Right cardiac atrium (tissue), 5 donors: ENCODE measurements around the gene COQ9. TPM values are rescaled to one million over a fixed set of nuclear protein-coding genes. Genes with fewer than 3 reads are reported as not detected.
"Not testable (repeated sequence)": the region's sequence is repeated elsewhere in the genome, so short reads cannot be mapped to it uniquely, and the experiment has no call there.

Source experiments
- ATAC-seq, 2 donors: fragments of 200-7000 bp; cut with Tn5 transposase; one replicate each; pipeline versions ENCODE4 v1.8.0 to v1.9.1; 2020; ENCODE audit warnings: moderate library complexity in 2 of 2, mild to moderate bottlenecking in 1 of 2
- DNase-seq, 3 donors: peaks; one replicate each; pipeline ENCODE4 v3.0.0-alpha.2; 2020
- H3K27ac ChIP-seq: one replicate; pipeline ENCODE4 v1.5.1; 2013; ENCODE audit warnings: mild to moderate bottlenecking, low read length, control low read depth, moderate library complexity
- H3K27me3 ChIP-seq: one replicate; pipeline ENCODE4 v1.6.1; 2013; ENCODE audit not compliant: control insufficient read depth, insufficient read depth
- H3K4me1 ChIP-seq: one replicate; pipeline ENCODE4 v1.6.1; 2013; ENCODE audit warnings: low read length; ENCODE audit not compliant: control insufficient read depth, insufficient read depth
- H3K4me3 ChIP-seq: one replicate; pipeline ENCODE4 v1.5.1; 2013; ENCODE audit warnings: low read length, control low read depth
- H3K9me3 ChIP-seq: one replicate; pipeline ENCODE4 v1.6.1; 2013; ENCODE audit warnings: low read length; ENCODE audit not compliant: control insufficient read depth
- WGBS: extraction: QIAGEN DNeasy Blood & Tissue Kit; methylation state at CpG from one replicate; pipeline ENCODE4 v1.1.7; 2013; 5-methylcytosine and 5-hydroxymethylcytosine counted together
- intact Hi-C, 4 donors: fragments of 100-400 bp; cut with DNase I; formaldehyde crosslinking; loops; one replicate each; pipeline versions ENCODE4 v1.11.0 to v1.14.0; 2022 to 2023
- long read RNA-seq, 4 donors: library from polyadenylated mRNA; unstranded; transcript quantifications; one replicate each; pipeline ENCODE4 v2.0.0, GENCODE V29; 2020 to 2021
- polyA plus RNA-seq: library from polyadenylated mRNA; stranded (reverse); fragments of 200-250 nt; gene quantifications from one replicate; pipeline ENCODE4 v1.2.3, GENCODE V29; 2013
- total RNA-seq, 4 donors: library from RNA; stranded (reverse); fragmentation: NEBNext Ultra II Directional; extraction: Animal tissue kit (Norgen Biotek cat#: 25700); gene quantifications; one replicate each; pipeline ENCODE4 v1.2.1, GENCODE V29; 2021
- donor health status: healthy with polysubstance abuse.
- donor health status: DM: no; HTN: yes; CAD: no.
- donor health status: DM: no; HTN: no; CAD: no.
- donor health status: DM: no; HTN: yes; CAD: no; lungs with severe emphysema.
- donor health status: DM: yes; HTN: yes; CAD: no.

Gene COQ9
- total RNA-seq (100 to 1,000 TPM in 3 of 4 donors, 10 to 100 TPM in 1; 91.8 to 142 (median 134) TPM), polyA plus RNA-seq (206 TPM)
- long read RNA-seq, donor 1, transcript COQ9-201 (9 exons, 1,677 nt): major isoform, 492 of 550 reads
- long read RNA-seq, donor 1, partial matches to known transcripts: 12 of 550 reads
- long read RNA-seq, donor 1, other reads (novel, unspliced or antisense): 40 of 550 reads
- long read RNA-seq, donor 2, transcript COQ9-201 (9 exons, 1,677 nt): major isoform, 270 of 333 reads
- long read RNA-seq, donor 2, transcript COQ9-214 (6 exons, 882 nt): minor isoform, 5 of 333 reads
- long read RNA-seq, donor 2, partial matches to known transcripts: 13 of 333 reads
- long read RNA-seq, donor 2, other reads (novel, unspliced or antisense): 43 of 333 reads
- long read RNA-seq, donor 3, transcript COQ9-201 (9 exons, 1,677 nt): major isoform, 1,094 of 1,290 reads
- long read RNA-seq, donor 3, transcript COQ9-215 (5 exons, 1,027 nt): minor isoform, 8 of 1,290 reads
- long read RNA-seq, donor 3, transcript COQ9-209 (3 exons, 1,827 nt): minor isoform, 5 of 1,290 reads
- long read RNA-seq, donor 3, transcript COQ9-214 (6 exons, 882 nt): minor isoform, 6 of 1,290 reads
- long read RNA-seq, donor 3, partial matches to known transcripts: 37 of 1,290 reads
- long read RNA-seq, donor 3, other reads (novel, unspliced or antisense): 135 of 1,290 reads
- long read RNA-seq, donor 4, transcript COQ9-201 (9 exons, 1,677 nt): major isoform, 245 of 292 reads
- long read RNA-seq, donor 4, partial matches to known transcripts: 11 of 292 reads
- long read RNA-seq, donor 4, other reads (novel, unspliced or antisense): 28 of 292 reads

DNA sequence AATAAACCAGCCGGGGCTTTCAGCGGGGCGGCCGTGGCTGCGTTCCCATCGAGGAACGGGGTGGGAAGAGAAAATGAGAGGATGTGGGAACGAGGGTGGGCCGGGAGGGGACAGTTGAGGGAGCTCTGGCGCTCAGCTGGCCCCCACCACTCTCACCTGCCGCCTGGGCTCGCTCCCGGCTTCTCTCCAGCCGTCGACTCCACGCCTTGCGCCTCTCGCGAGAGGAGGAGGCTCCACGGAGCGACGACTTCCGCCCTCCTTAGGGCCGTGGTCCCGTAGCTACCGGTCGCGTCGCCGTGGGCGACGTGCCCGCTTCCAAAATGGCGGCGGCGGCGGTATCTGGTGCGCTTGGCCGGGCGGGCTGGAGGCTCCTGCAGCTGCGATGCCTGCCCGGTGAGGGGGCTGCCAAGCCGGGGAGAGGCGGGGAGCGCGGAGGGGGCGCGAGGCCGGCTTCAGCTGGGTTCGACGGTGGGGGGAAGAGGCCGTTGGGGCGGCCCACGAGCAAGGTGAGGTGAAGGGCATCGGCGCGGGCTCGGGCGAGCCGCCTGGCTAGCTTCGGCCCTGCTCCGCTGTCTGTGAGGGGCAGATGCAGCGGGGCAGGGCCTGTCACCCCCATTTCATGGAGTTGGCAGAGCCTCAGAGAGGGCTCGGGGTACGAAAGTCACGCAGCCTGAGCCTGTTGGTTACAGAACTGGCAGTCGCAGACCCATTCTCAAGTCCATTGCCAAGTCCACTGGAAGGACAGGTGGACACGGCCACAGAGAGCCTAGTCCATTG is at the start of gene COQ9, which contains the start of gene CIAPIN1:
TSS of gene COQ9 (plus strand) at position 294 of the 777 bp plus-strand sequence. CDS start at position 321, 27 bp downstream.
TSS of gene CIAPIN1 (minus strand) at position 200 of the 777 bp plus-strand sequence. CDS start 6,457 bp downstream, outside the sequence.
- intact Hi-C loops: no loop called here
- peak; percentile 96 to 99 (median 98) for DNase-seq
- peak; percentile 99 for ATAC-seq

DNA sequence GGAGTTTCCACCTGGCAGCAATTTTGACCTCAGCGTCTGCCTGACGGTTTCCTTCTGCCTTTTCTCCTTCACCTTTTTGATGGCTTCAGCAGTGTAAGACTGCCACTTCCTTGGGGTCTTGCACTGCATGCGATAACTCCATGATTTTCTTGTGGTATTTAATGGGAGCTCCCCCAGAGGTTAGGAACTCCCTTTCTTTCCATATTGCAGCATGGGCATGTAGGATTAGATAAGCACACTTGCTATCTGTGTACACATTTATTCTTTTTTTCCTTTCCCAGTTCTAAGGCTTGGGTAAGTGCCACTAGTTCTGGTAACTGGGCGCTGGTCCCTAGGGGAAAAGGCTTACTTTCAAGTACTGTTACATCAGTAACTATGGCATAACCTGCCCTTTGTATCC is 49.8 kb upstream of the COQ9 start:
- intact Hi-C loops, H3K27ac ChIP-seq, ATAC-seq, H3K9me3 ChIP-seq, H3K27me3 ChIP-seq, DNase-seq, H3K4me3 ChIP-seq, H3K4me1 ChIP-seq: not testable (repeated sequence)
- WGBS: 87% methylated on average over 4 of the region's 4 CpGs

More for the DNA sequence above, at the start of gene COQ9, which contains the start of gene CIAPIN1:
- under 1% methylated on average over 68 of the region's 68 CpGs for WGBS
- Histone ChIP-seq H3K27ac (peak within 1 kb of the TSS; percentile 91), H3K27me3 (no peaks in the 10 kb centered on the region), H3K4me1 (no peaks in the 10 kb centered on the region), H3K4me3 (peak within 1 kb of the TSS; percentile 85), H3K9me3 (no peaks in the 10 kb centered on the region)

- no peaks in the 10 kb centered on the region for H3K4me1 ChIP-seq
- intact Hi-C loops: no loop called here
- H3K4me3 ChIP-seq: no peak overlapping the region
- ATAC-seq: peak in 1 of 2 donors; percentile 26
- 41% methylated on average over 7 of the region's 7 CpGs for WGBS
- no peak overlapping the region for H3K27ac ChIP-seq
- H3K27me3 ChIP-seq: no peaks in the 10 kb centered on the region
- no peaks in the 10 kb centered on the region for H3K9me3 ChIP-seq
- DNase-seq: no peak
These were observed 45.2 kb upstream of the COQ9 start for GRCh38 chr16:57401943-57402640.

DNA sequence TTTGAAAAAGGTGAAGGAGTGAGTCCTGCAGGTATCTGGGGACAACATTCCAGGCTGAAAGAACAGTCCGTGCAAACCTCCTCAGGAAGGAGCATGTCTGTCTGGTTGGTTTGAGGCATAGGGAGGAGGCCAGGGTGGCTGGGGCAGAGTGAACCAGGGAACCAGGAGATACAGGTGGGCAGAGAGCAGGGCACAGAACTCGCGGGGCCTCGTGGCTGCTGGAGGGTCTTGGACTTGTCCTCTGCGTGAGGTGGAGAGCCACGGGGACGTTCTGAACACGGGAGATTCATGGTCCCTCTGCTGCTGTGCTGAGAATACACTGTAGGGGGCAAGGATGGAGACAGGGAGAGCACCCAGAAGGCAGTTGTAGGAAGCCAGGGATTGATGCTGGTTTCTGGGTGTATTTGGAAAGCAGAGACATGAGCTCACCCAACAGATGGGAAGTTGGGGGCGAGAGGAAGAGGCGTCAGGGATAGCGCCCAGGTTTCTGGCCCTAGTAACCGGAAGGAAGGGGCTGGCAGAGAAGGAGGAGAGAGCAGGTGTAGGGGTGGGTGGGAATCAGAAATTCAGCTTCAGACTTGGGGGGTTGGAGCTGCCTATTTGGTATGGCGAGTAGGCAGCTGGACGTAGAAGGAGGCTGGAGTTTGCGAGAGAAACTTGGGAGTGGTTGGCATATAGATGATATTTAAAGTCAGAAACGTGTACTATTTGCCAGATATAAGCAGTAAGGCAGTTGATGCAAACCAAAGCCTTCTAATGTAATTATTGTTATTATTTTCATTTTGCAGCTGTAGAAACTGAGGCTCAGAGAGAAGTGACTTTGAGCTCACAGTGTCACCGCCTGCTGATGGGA is 43.1 kb upstream of the COQ9 start, which contains the start of gene CCL17:
TSS of gene CCL17 (plus strand) at position 803 of the 853 bp plus-strand sequence. CDS start 9,166 bp downstream, outside the sequence.
- DNase-seq (no peak), ATAC-seq (no peak)
- no peaks in the 10 kb centered on the region for H3K4me1 ChIP-seq
- 60% methylated on average over 17 of the region's 17 CpGs for WGBS
- H3K27me3 ChIP-seq: no peaks in the 10 kb centered on the region
- H3K27ac ChIP-seq: no peak within 1 kb of the TSS
- no peak within 1 kb of the TSS for H3K4me3 ChIP-seq
- intact Hi-C loops: no loop called here
- H3K9me3 ChIP-seq: no peaks in the 10 kb centered on the region

- 78% methylated on average over 3 of the region's 3 CpGs for WGBS
- H3K27ac ChIP-seq: no peak overlapping the region
- H3K9me3 ChIP-seq: no peaks in the 10 kb centered on the region
- H3K4me3 ChIP-seq: no peak overlapping the region
- H3K27me3 ChIP-seq: no peaks in the 10 kb centered on the region
- ATAC-seq (no peak), DNase-seq (peak in 1 of 3 donors; percentile 4)
- intact Hi-C loops: no loop called here
- H3K4me1 ChIP-seq: no peaks in the 10 kb centered on the region
These were observed 42.2 kb upstream of the COQ9 start for GRCh38 chr16:57405097-57405496.

- Histone ChIP-seq H3K4me3 (no peak overlapping the region), H3K27me3 (no peaks in the 10 kb centered on the region), H3K9me3 (no peaks in the 10 kb centered on the region), H3K27ac (no peak overlapping the region), H3K4me1 (no peaks in the 10 kb centered on the region)
- WGBS: 61% methylated on average over 2 of the region's 2 CpGs
- ATAC-seq (no peak), DNase-seq (no peak)
- intact Hi-C loops: no loop called here
These were observed 40.4 kb upstream of the COQ9 start for GRCh38 chr16:57406881-57407280.

DNA sequence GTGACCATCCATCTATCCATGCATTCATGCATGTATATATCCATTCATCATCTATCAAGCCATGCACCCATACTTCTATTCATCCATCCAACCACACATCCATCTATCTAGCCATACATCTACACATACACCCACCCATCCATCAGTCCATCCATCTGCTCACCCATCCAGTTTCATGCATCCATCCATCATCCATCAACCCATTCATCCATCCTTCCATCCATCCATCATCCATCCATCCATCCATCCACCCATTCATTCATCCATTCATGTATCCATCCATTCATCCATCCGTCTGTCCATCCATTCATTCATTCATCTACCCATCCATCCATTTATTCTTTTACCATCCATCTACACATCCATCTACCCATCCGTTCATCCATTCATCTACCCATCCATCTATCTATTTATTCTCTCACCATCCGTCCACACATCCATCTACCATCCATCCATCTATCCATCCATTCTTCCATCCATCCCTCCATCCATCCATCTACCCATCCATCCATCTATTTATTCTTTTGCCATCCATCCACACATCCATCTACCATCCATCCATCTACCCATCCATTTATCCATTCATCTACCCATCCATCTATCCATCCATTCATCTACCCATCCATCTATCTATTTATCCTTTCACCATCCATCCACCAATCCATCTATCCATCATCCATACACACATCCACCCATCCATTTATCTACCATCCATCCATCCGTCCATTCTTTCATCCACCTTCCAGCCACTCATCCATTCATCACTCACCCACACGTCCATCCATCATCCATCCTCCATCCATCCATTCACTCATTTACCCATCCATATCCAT is 39.5 kb upstream of the COQ9 start:
- Histone ChIP-seq H3K4me1 (no peaks in the 10 kb centered on the region), H3K27me3 (no peaks in the 10 kb centered on the region), H3K9me3 (no peaks in the 10 kb centered on the region), H3K27ac (no peak overlapping the region), H3K4me3 (no peak overlapping the region)
- intact Hi-C loops: no loop called here
- DNase-seq: no peak
- no peak for ATAC-seq
- WGBS: 94% methylated on average over 5 of the region's 5 CpGs

DNA sequence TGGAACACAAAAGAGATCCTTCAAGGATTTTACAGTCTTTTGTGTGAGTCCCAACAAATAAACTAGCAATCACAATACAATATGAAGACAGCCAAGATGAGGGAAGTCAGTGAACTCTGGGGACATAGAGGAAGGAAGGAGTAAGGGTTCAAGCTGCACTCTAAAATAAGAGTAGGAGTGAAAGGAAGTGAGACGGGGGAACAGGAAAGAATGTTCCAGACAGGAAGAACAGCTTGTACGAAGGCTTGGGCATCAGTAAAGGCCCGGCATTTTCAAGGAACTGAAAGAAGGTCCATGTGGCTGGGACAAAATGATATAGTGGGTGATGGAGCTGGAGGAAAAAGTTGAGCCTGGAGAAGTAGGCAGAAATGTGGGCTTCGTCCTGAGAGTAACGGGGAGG is 38.2 kb upstream of the COQ9 start:
- 56% methylated on average over 5 of the region's 5 CpGs for WGBS
- no peaks in the 10 kb centered on the region for H3K9me3 ChIP-seq
- peak; percentile 48 for ATAC-seq
- intact Hi-C loops: no loop called here
- H3K4me1 ChIP-seq: no peaks in the 10 kb centered on the region
- peak overlapping the region; percentile 59 for H3K27ac ChIP-seq
- H3K27me3 ChIP-seq: no peaks in the 10 kb centered on the region
- no peak overlapping the region for H3K4me3 ChIP-seq
- DNase-seq: no peak
